NB4 (cell line): Measurements from ENCODE around the gene COL4A1.

Experiments used
- CTCF ChIP-seq: IDR thresholded peaks from one replicate; pipeline ENCODE4 v1.5.1; 2012; ENCODE audit warnings: low read depth, low read length
- MAX ChIP-seq: IDR thresholded peaks from 2 replicates; pipeline ENCODE4 v1.6.1; 2011; ENCODE audit warnings: low read depth, low read length
- POLR2A ChIP-seq: IDR thresholded peaks from 2 replicates; pipeline ENCODE4 v1.6.1; 2011; ENCODE audit warnings: mild to moderate bottlenecking; ENCODE audit not compliant: insufficient read length; ENCODE audit errors: extremely low read depth

DNA sequence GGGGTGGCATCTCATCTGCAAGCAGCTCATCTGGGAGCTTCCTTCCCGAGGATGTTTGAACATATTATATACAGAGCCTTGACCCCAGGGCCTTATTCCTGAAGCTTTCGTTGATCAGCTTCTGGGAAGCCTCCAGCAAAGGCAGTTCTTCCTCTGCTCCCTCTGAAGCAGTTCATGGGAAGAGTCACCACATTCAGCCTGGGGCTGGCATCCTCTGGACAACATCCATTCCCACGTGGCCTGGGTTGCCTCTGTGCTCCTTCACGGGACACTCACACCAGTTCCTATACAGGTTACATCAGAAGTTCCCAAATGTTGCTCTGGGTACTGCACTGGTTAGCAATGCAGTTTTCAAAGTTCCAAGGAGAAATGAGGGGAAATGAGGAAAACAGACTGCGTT is 29.7 kb upstream of the COL4A1 start:
- TF ChIP-seq POLR2A = no peak
- TF ChIP-seq CTCF = no peak
- no peak for TF ChIP-seq MAX
